ENCODE results near the gene SGCD.
"Not testable (repeated sequence)": the region's sequence is repeated elsewhere in the genome, so short reads cannot be mapped to it uniquely, and the experiment has no call there.

SGCD gene

GRCh38 chr5:156570615-156571014 lies 243.7 kb downstream of the SGCD start:
- no peak for DNase-seq (ENCODE audit: low read depth in 2 of 2)

GRCh38 chr5:156581725-156582124 lies 254.8 kb downstream of the SGCD start:
- DNase-seq (ENCODE audit: low read depth in 2 of 2), result no peak

DNA sequence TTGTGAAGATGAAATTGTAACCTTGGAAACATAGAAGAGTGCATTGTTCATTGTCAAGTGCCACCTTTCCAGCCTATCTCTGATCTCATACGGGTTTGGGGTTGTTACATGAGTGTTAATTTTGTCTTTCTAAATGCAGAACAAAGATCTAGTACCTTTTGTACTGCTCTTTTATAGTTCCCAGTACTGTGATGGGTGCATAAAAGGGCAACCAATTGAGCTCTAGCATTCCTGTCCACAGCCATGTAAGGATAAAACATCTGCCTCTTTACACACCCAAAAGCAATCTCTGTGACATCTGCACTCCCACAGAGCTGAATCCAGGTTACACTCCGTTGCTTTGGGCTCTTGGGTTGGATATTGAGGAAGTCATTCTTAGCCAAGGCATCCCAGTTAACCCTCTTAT lies 255.2 kb downstream of the SGCD start:
- DNase-seq (ENCODE audit: low read depth in 2 of 2), result no peak

GRCh38 chr5:156584871-156585270 lies 257.9 kb downstream of the SGCD start:
- no peak for DNase-seq (ENCODE audit: low read depth in 2 of 2)

GRCh38 chr5:156585999-156586398 lies 259.0 kb downstream of the SGCD start:
- DNase-seq (ENCODE audit: low read depth in 2 of 2), result no peak

GRCh38 chr5:156587012-156587411 lies 260.0 kb downstream of the SGCD start:
- no peak for DNase-seq (ENCODE audit: low read depth in 2 of 2)

DNA sequence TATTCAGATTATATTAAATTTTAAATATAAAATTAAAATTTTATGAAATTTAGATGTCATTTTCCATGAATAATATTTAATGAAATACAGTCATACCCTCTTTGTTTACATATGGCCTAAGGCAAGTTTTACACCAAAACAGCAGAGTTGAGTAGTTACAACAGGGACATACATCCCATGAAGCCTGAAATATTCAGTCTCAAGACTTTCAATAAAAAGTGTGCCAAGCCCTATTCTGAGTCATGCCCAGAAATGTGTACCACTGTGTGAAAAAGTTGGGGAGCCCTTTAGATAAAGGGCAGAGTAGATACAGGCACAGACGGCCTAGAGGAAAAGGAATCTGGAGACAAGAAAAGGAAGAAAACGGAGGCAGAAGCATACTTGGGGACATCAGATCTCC lies 261.3 kb downstream of the SGCD start:
- no peak for DNase-seq (ENCODE audit: low read depth in 2 of 2)

GRCh38 chr5:156589104-156589945 lies 262.4 kb downstream of the SGCD start:
- DNase-seq (ENCODE audit: low read depth in 2 of 2), result no peak

DNA sequence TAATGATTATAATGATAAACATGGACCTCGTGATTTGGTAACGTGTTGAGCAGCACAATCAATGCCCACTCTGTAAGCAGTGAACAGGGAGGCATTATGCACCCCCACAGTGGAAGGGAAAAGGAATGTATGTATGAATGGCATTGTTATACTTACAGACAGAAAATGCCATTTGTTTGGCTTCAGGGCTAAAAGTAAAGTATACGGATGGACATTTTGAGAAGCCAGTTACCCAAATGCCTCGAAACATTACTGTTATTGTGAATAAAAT lies 262.9 kb downstream of the SGCD start:
- no peak for DNase-seq (ENCODE audit: low read depth in 2 of 2)

- no peak for DNase-seq (ENCODE audit: low read depth in 2 of 2)
These were observed 264.0 kb downstream of the SGCD start for GRCh38 chr5:156590978-156591377.

DNA sequence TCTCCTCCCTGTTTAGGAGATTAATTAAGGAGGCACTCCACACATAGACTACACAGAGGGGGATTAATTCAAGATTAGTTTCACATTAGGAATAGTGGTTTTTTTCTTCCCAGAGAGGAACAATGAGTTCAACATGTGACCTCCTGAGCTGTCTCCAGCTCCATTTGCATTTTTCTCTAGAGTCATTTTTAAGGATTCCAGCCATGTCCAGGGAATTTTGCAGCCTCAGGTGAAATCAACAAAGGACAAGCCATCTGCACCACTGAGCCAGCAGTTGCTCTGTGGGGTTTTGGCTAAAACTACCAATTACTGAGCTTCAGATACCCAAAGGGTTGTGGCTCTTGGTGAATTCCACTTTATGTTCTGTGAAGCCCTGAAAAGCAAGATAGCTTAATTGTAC lies 264.7 kb downstream of the SGCD start:
- DNase-seq (ENCODE audit: low read depth in 2 of 2), result no peak

GRCh38 chr5:156593546-156593945 lies 266.6 kb downstream of the SGCD start:
- DNase-seq (ENCODE audit: low read depth in 2 of 2), result no peak

DNA sequence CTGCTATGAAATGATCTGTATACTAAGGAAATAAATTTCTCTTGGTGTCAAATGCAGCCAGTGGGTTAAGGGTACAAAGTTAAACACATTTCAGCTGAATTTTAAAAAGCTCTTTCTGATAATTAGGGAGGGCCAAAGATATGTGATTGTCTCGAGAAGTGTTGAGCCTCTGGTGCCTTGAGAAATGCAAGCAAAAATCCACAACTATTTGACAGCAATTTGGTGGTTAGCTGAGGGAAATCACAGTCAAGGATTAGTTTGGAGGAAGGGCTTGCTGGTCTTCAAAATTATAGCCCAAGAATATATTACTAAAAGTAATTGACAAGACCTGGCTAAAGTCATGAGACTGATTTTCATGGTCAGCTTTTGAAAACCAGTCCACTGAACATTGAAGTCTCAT lies 267.4 kb downstream of the SGCD start:
- no peak for DNase-seq (ENCODE audit: low read depth in 2 of 2)

DNA sequence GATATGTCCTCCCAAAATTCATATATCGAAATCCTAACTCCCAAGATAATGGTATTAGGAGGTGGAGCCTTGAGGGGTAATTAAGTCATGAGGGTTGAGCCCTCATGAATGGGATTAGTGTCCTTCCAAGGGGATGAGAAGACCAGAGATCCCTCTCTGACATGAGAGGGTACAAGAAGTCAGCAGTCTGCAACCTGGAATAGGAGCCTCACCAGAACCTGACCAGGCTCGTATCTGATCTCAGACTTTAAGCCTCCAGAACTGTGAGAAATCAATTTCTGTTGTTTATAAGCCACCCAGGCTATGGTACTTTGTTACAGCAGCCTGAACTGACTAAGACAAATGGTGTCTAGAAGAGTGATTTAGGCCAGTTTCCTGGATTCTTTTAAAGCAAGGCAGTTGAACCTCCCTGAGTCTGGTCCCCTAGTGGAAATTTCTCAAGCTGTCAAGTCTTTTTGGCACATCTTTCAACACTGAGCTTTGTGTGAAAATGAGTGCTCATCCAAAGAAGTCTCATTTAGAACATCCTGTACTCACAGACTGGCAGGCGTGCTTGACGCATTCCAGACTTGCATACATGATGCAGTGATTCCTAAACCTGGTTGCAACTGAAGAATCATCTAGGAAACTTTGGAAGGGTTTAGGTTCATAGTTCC lies 268.3 kb downstream of the SGCD start:
- no peak for DNase-seq (ENCODE audit: low read depth in 2 of 2)

DNA sequence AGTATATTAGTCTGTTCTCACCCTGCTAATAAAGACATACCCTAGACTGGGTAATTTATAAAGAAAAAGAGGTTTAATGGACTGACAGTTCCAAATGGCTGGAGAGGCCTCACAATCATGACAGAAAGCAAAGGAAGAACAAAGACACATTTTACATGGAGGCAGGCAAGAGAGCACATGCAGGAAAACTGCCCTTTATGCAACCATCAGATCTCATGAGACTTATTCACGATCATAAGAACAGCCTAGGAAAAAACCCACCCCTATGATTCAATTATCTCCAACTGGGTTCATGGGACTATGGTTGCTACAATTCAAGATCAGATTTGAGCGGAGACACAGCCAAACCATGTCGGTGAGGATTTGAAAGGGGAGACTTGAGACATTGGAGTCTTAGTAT lies 270.3 kb downstream of the SGCD start:
- DNase-seq (ENCODE audit: low read depth in 2 of 2), result no peak

GRCh38 chr5:156598964-156599363 lies 272.0 kb downstream of the SGCD start:
- DNase-seq (ENCODE audit: low read depth in 2 of 2), result no peak

- DNase-seq (ENCODE audit: low read depth in 2 of 2), result not testable (repeated sequence)
These were observed 283.6 kb downstream of the SGCD start for GRCh38 chr5:156610582-156610981.

DNA sequence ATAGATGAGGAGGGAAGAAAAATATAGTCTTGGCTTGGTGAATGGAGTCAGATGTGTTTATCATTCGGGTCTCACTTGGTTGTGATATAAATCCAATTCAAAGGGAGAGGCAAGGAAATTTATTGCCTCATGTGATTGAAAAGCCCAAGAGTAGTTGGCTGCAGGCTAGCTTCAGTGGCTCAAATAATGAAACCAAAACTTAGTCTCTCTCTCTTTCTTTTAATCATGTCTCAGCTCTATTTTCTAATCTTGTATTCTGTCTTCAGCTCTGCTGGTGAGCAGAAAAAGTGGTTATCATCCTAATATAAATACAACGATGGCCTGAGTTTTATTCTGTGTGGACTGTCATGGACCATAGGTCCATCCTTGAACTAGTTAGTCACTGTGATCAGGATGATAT lies 288.9 kb downstream of the SGCD start:
- DNase-seq (ENCODE audit: low read depth in 2 of 2), result no peak

GRCh38 chr5:156617426-156617825 lies 290.5 kb downstream of the SGCD start:
- DNase-seq (ENCODE audit: low read depth in 2 of 2), result no peak

GRCh38 chr5:156618601-156619000 lies 291.6 kb downstream of the SGCD start:
- no peak for DNase-seq (ENCODE audit: low read depth in 2 of 2)

DNA sequence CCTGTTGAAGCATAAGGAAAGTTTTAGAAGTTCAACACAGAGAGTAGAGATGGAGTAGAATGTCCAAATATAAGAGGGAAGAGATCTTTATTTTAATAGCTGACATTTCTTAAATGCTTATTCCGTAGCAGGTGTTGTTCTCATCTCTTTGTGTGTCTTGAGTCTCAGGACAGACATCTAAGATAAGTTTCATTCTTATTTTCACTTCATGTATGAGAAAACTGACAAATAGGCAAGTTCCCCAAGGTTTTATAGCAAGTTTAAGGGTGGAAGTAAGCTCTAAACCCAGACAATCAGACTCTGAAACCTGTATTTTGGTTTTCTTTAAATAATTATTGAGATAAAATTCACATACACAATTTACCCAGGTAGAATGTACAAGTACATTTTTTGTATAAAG lies 294.8 kb downstream of the SGCD start:
- DNase-seq (ENCODE audit: low read depth in 2 of 2), result no peak

DNA sequence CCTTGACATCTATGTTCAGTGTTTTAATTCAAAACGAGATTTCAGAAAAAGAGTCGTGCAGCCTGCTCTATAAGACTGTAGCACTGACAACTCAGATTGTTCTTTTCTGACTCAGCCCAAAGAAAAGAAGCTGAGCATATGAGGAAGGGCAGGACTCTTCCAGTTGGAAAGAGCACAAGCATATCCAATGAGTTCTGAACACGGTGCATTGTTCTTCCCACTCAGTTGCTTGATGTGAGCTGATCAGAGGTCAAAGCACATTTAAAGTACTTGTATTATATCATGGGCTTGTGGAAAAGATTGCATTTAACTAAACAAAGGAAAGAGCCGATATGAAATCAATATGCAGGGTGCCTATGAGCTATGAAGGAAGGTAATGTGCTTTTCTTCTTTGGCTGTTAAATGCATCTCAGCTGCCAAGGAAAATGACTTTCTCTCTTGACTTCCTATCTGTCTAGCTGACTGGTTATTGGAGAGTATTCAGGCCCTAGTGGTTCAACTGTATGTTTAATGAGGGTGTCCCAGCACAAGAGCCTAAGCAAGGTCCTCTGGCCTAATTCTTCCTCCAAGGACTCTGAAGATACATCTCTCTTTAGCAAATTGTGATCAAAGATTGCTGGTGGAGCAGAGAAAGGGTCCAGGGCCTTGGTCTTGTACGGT lies 296.5 kb downstream of the SGCD start:
- DNase-seq (ENCODE audit: low read depth in 2 of 2), result no peak

GRCh38 chr5:156624686-156625085 lies 297.7 kb downstream of the SGCD start:
- DNase-seq (ENCODE audit: low read depth in 2 of 2), result no peak

Measured in stimulated activated CD4-positive, alpha-beta T cell treated with anti-CD3 and anti-CD28 coated beads, Interleukin-15, amount 100 ng/mL, for 48 hours (primary cell).